OCI-LY3 (cell line): Measurements from ENCODE around the gene TPI1.

ENCODE experiments used
- H2AFZ ChIP-seq: fragments of 200-600, 300-600 bp; shearing (Covaris generic); 2 replicates; pipeline ENCODE4 v1.6.0; 2014; ENCODE audit warnings: antibody characterized with exemption, low read depth, low read length
- H3K27ac ChIP-seq: fragments of 200-600, 300-600 bp; sonication (generic); 2 replicates; pipeline ENCODE4 v1.5.1; 2014; ENCODE audit warnings: mild to moderate bottlenecking, low read length, moderate library complexity, mixed read lengths
- H3K27me3 ChIP-seq: fragments of 200-600, 300-600 bp; sonication (generic); 2 replicates; pipeline ENCODE4 v1.6.1; 2014; ENCODE audit warnings: low read depth, low read length, mixed read lengths
- H3K36me3 ChIP-seq: fragments of 200-600, 300-600 bp; sonication (generic); replicated peaks from 2 replicates; pipeline ENCODE3; 2014; ENCODE audit warnings: low read depth, low read length, mixed read lengths
- H3K4me1 ChIP-seq: fragments of 300-600, 200-600 bp; sonication (generic); 2 replicates; pipeline ENCODE4 v1.6.1; 2014; ENCODE audit warnings: low read length, mixed read lengths
- H3K4me2 ChIP-seq: fragments of 200-600, 300-600 bp; sonication (generic); 2 replicates; pipeline ENCODE4 v1.6.1; 2014; ENCODE audit warnings: low read length, mixed read lengths
- H3K4me3 ChIP-seq: fragments of 300-600, 200-600 bp; sonication (generic); 2 replicates; pipeline ENCODE4 v1.5.1; 2014; ENCODE audit warnings: antibody characterized with exemption, mild to moderate bottlenecking, low read length, moderate library complexity
- H3K79me2 ChIP-seq: fragments of 300-600, 200-600 bp; shearing (Covaris generic); 2 replicates; pipeline ENCODE4 v1.6.1; 2014; ENCODE audit warnings: mild to moderate bottlenecking, low read length, mixed read lengths
- H3K9ac ChIP-seq: fragments of 300-600, 200-600 bp; shearing (Covaris generic); 2 replicates; pipeline ENCODE4 v1.6.0; 2014; ENCODE audit warnings: mild to moderate bottlenecking, low read length, moderate library complexity
- H3K9me3 ChIP-seq: fragments of 200-600, 300-600 bp; shearing (Covaris generic); 2 replicates; pipeline ENCODE4 v1.6.1; 2014; ENCODE audit warnings: low read length, mixed read lengths; ENCODE audit not compliant: insufficient read depth
- H4K20me1 ChIP-seq: fragments of 200-600, 300-600 bp; sonication (generic); 2 replicates; pipeline ENCODE4 v1.6.1; 2016; ENCODE audit warnings: low read length, mixed read lengths; ENCODE audit not compliant: insufficient read depth
- CTCF ChIP-seq: fragments of 200-600, 300-600 bp; sonication (generic); IDR thresholded peaks from 2 replicates; pipeline ENCODE4 v1.5.1; 2014; ENCODE audit warnings: antibody characterized with exemption, low read length, low read depth
- EZH2phosphoT487 ChIP-seq: fragments of 200-600 bp; shearing (Covaris generic); IDR thresholded peaks from 2 replicates; pipeline ENCODE4 v1.6.1; 2018; ENCODE audit warnings: antibody characterized with exemption, mixed run types, low read depth

TPI1 gene

GRCh38 chr12:6846316-6846869 lies 20.9 kb upstream of the TPI1 start:
- Histone ChIP-seq H3K27ac (no peak overlapping the region), H4K20me1 (no peaks in the 10 kb centered on the region), H3K4me2 (no peak overlapping the region), H3K36me3 (peaks cover 44% of the 10 kb centered on the region), H3K4me1 (peaks cover 28% of the 10 kb centered on the region), H3K4me3 (no peak overlapping the region), H3K9ac (no peak overlapping the region), H3K79me2 (peaks cover 18% of the 10 kb centered on the region), H3K27me3 (no peaks in the 10 kb centered on the region), H2AFZ (no peak overlapping the region), H3K9me3 (no peaks in the 10 kb centered on the region)
- no peak for TF ChIP-seq EZH2phosphoT487
- no peak for TF ChIP-seq CTCF

GRCh38 chr12:6847676-6848075 lies 19.7 kb upstream of the TPI1 start:
- H2AFZ ChIP-seq = no peak overlapping the region
- peaks cover 26% of the 10 kb centered on the region for H3K4me1 ChIP-seq
- no peaks in the 10 kb centered on the region for H4K20me1 ChIP-seq
- peaks cover 18% of the 10 kb centered on the region for H3K79me2 ChIP-seq
- H3K4me2 ChIP-seq = no peak overlapping the region
- H3K9ac ChIP-seq = no peak overlapping the region
- H3K27me3 ChIP-seq = no peaks in the 10 kb centered on the region
- peaks cover 44% of the 10 kb centered on the region for H3K36me3 ChIP-seq
- H3K4me3 ChIP-seq = no peak overlapping the region
- TF ChIP-seq CTCF (no peak), EZH2phosphoT487 (no peak)
- H3K27ac ChIP-seq = no peak overlapping the region
- H3K9me3 ChIP-seq = no peaks in the 10 kb centered on the region

GRCh38 chr12:6849427-6849826 lies 17.9 kb upstream of the TPI1 start:
- peaks cover 35% of the 10 kb centered on the region for H3K79me2 ChIP-seq
- 0 out of 2 replicates have a peak overlapping the region, but pooled peaks have one; percentile 6 for H3K27ac ChIP-seq
- peaks cover 42% of the 10 kb centered on the region for H3K36me3 ChIP-seq
- H3K9me3 ChIP-seq = no peaks in the 10 kb centered on the region
- no peaks in the 10 kb centered on the region for H3K27me3 ChIP-seq
- TF ChIP-seq CTCF = no peak
- TF ChIP-seq EZH2phosphoT487 = no peak
- peaks cover 33% of the 10 kb centered on the region for H3K4me1 ChIP-seq
- peak overlapping the region; percentile 79; the same call in 1 of the 2 replicates for H3K9ac ChIP-seq
- H3K4me3 ChIP-seq = peak overlapping the region; percentile 79
- no peak overlapping the region for H2AFZ ChIP-seq
- H3K4me2 ChIP-seq = peak overlapping the region; percentile 79
- H4K20me1 ChIP-seq = no peaks in the 10 kb centered on the region

GRCh38 chr12:6849976-6850560 lies 17.3 kb upstream of the TPI1 start:
- TF ChIP-seq EZH2phosphoT487 (no peak), CTCF (no peak)
- Histone ChIP-seq H3K27me3 (no peaks in the 10 kb centered on the region), H3K79me2 (peaks cover 39% of the 10 kb centered on the region), H3K9ac (peak overlapping the region; percentile 79), H2AFZ (no peak overlapping the region), H3K36me3 (peaks cover 36% of the 10 kb centered on the region), H3K4me3 (peak overlapping the region; percentile 79), H4K20me1 (no peaks in the 10 kb centered on the region), H3K4me2 (peak overlapping the region; percentile 79), H3K27ac (peak overlapping the region; percentile 45; the same call in 1 of the 2 replicates), H3K9me3 (no peaks in the 10 kb centered on the region), H3K4me1 (peaks cover 33% of the 10 kb centered on the region)
